A549 (cell line): ENCODE results near the gene FRMD3. TPM values are rescaled to one million over a fixed set of nuclear protein-coding genes. Genes with fewer than 3 reads are reported as not detected.
A peak's percentile ranks its signal among the peaks of the same experiment; 100 is the strongest.

ENCODE experiments used
- ATAC-seq, 2 experiments: fragments of 200-7000 bp in 1 of 2; fragments of >200 bp in 1 of 2; cut with Nextera tagmentation in 1 of 2; cut with Tn5 transposase in 1 of 2; 3 replicates each; pipeline versions ENCODE4 v1.8.0 to v1.9.1; 2018 to 2020; ENCODE audit warnings: mild to moderate bottlenecking in 1 of 2, moderate library complexity in 1 of 2
- CTCF ChIA-PET: fragments of 300-600 bp; sonication (Branson Sonifier 250); formaldehyde crosslinking; extraction: SDS; loops from one replicate; lab custom pipeline; 2021; ENCODE audit warnings: antibody characterized with exemption, inconsistent platforms; lab: Yijun Ruan, JAX
- POLR2A ChIA-PET: fragments of 350-600 bp; formaldehyde crosslinking; extraction: SDS; loops from one replicate; lab custom pipeline; 2021; ENCODE audit warnings: antibody characterized with exemption, inconsistent platforms; lab: Yijun Ruan, JAX
- DNase-seq, 2 experiments: peaks; one replicate each; pipeline versions ENCODE4 v3.0.0 to v3.0.0-alpha.2; 2011 to 2016; ENCODE audit warnings: low read depth in 1 of 2, low spot score in 1 of 2
- FAIRE-seq: peaks from 2 replicates; lab custom pipeline; 2011; peaks lifted over from hg19 to GRCh38; lab: Jason Lieb, UNC
- H3K27ac ChIP-seq, 2 experiments: fragments of >200 bp; sonication (Bioruptor Twin); formaldehyde crosslinking; 3 replicates each; pipeline ENCODE4 v1.5.1; 2016 to 2017
- H3K4me1 ChIP-seq: fragments of >200 bp; sonication (Bioruptor Twin); formaldehyde crosslinking; 3 replicates; pipeline ENCODE4 v1.6.1; 2016
- H3K4me2 ChIP-seq: fragments of >200 bp; sonication (Bioruptor Twin); formaldehyde crosslinking; 3 replicates; pipeline ENCODE4 v1.6.1; 2016
- H3K4me3 ChIP-seq: fragments of >200 bp; sonication (Bioruptor Twin); formaldehyde crosslinking; 3 replicates; pipeline ENCODE4 v1.5.1; 2016
- H3K9me3 ChIP-seq: fragments of >200 bp; sonication (Bioruptor Twin); formaldehyde crosslinking; 3 replicates; pipeline ENCODE4 v1.6.1; 2016
- BHLHE40 ChIP-seq: IDR thresholded peaks from 2 replicates; pipeline ENCODE4 v1.6.1; 2012; ENCODE audit warnings: low read depth, low read length, inconsistent platforms
- CTCF ChIP-seq: fragments of >200 bp; sonication (Bioruptor Twin); formaldehyde crosslinking; IDR thresholded peaks from 3 replicates; pipeline ENCODE4 v1.5.1; 2016
- EHF ChIP-seq: fragments of 250-450 bp; sonication (Bioruptor Pico); IDR thresholded peaks from 2 replicates; pipeline ENCODE4 v1.5.0; 2020; ENCODE audit warnings: mild to moderate bottlenecking
- ELK1 ChIP-seq: fragments of 150-350 bp; IDR thresholded peaks from 2 replicates; pipeline ENCODE4 v1.6.1; 2014; ENCODE audit warnings: low read depth, mild to moderate bottlenecking, low read length
- EP300 ChIP-seq, 2 experiments: fragments of >200 bp; sonication (Bioruptor Twin); formaldehyde crosslinking; IDR thresholded peaks; 2 replicates in 1 of 2; 3 replicates in 1 of 2; pipeline ENCODE4 v1.6.1; 2016 to 2017
- ESRRA ChIP-seq: fragments of 150-350 bp; IDR thresholded peaks from 2 replicates; pipeline ENCODE4 v1.6.1; 2014; ENCODE audit warnings: mild to moderate bottlenecking, low read length, borderline replicate concordance
- FOSB ChIP-seq: fragments of 250-450 bp; sonication (Bioruptor Pico); IDR thresholded peaks from 2 replicates; pipeline ENCODE4 v1.5.0; 2020; ENCODE audit warnings: mild to moderate bottlenecking, moderate library complexity
- GATA3 ChIP-seq: IDR thresholded peaks from 2 replicates; pipeline ENCODE4 v1.6.1; 2012; ENCODE audit warnings: borderline replicate concordance
- HDAC2 ChIP-seq: fragments of 200-600 bp; sonication (generic); IDR thresholded peaks from 2 replicates; pipeline ENCODE4 v1.6.1; 2016
- HES2 ChIP-seq: fragments of >200 bp; sonication (Bioruptor Twin); formaldehyde crosslinking; IDR thresholded peaks from 2 replicates; pipeline ENCODE4 v1.6.1; 2016
- HOXA7 ChIP-seq: fragments of 250-450 bp; sonication (Bioruptor Pico); IDR thresholded peaks from 2 replicates; pipeline ENCODE4 v1.5.0; 2020; ENCODE audit warnings: mild to moderate bottlenecking, moderate library complexity
- KDM5A ChIP-seq: fragments of 200-600 bp; sonication (generic); IDR thresholded peaks from 2 replicates; pipeline ENCODE4 v1.6.1; 2016; ENCODE audit warnings: antibody characterized with exemption, mild to moderate bottlenecking
- MAFK ChIP-seq: fragments of 450-650 bp; IDR thresholded peaks from 2 replicates; pipeline ENCODE4 v1.6.1; 2014; ENCODE audit not compliant: partially characterized antibody
- MYC ChIP-seq: IDR thresholded peaks from 2 replicates; pipeline ENCODE4 v1.6.1; 2012; ENCODE audit warnings: mild to moderate bottlenecking, inconsistent platforms, low read length, improper control_type of control experiment, borderline replicate concordance
- NFE2L2 ChIP-seq: fragments of 150-350 bp; conservative IDR thresholded peaks from 2 replicates; pipeline ENCODE4 v1.6.1; 2014; ENCODE audit warnings: low read length
- PBX3 ChIP-seq: IDR thresholded peaks from 2 replicates; pipeline ENCODE4 v1.6.1; 2012
- REST ChIP-seq: fragments of 200-600 bp; sonication (generic); IDR thresholded peaks from 2 replicates; pipeline ENCODE4 v1.6.1; 2016; ENCODE audit warnings: antibody characterized with exemption, mild to moderate bottlenecking, moderate library complexity
- SMC3 ChIP-seq: fragments of >200 bp; sonication (Bioruptor Twin); formaldehyde crosslinking; IDR thresholded peaks from 3 replicates; pipeline ENCODE4 v1.6.1; 2018; ENCODE audit warnings: inconsistent platforms
- ZC3H11A ChIP-seq: fragments of 450-650 bp; IDR thresholded peaks from 2 replicates; pipeline ENCODE4 v1.6.1; 2014; ENCODE audit warnings: antibody characterized with exemption, mild to moderate bottlenecking
- ZNF302 ChIP-seq: fragments of 250-450 bp; sonication (Bioruptor Pico); IDR thresholded peaks from 2 replicates; pipeline ENCODE4 v1.9.0; 2021; ENCODE audit warnings: inconsistent platforms, mild to moderate bottlenecking, moderate library complexity
- WGBS: methylation state at CpG from one replicate; pipeline ENCODE4 v1.1.6; 2017; ENCODE audit errors: missing lambda C conversion rate; 5-methylcytosine and 5-hydroxymethylcytosine counted together
- polyA plus RNA-seq, 4 experiments: library from polyadenylated mRNA; depleted of rRNA in 3 of 4; stranded (reverse); fragments of >200 nt; fragmentation: RNase III in 1 of 4; extraction: RNeasy Plus Mini Kit Qiagen cat#74134 plus additional on column Dnase treatment in 1 of 4; gene quantifications; 2 replicates in 3 of 4; 3 replicates in 1 of 4; pipeline ENCODE4 v1.2.3, GENCODE V29; 2011 to 2017

Gene FRMD3
- polyA plus RNA-seq, 2 of the 4 experiments (the other 2 are of a cell fraction), result 1.7 to 3.3 TPM

- Histone ChIP-seq H3K4me3 (no peak overlapping the region), H3K4me2 (no peak overlapping the region), H3K9me3 (0 out of 3 replicates have a peak, but pooled peaks cover under 1% of the 10 kb centered on the region), H3K4me1 (peaks cover 15% of the 10 kb centered on the region), H3K27ac (no peak overlapping the region)
- POLR2A ChIA-PET, result no interaction called here
- DNase-seq (no peak), ATAC-seq (no peak), FAIRE-seq (no peak)
- 65% methylated on average over 6 of the region's 6 CpGs for WGBS
- TF ChIP-seq EP300 (IDR thresholded peaks at IDR 0.05) (no peak), GATA3 (no peak), ZNF302 (CRISPR knock-in tag) (no peak), ZC3H11A (no peak), ESRRA (no peak), KDM5A (no peak)
- CTCF ChIA-PET, result no interaction called here
These were observed 71.8 kb downstream of the FRMD3 start for GRCh38 chr9:83466351-83466750.

- CTCF ChIA-PET, result no interaction called here
- WGBS, result 77% methylated on average over 4 of the region's 4 CpGs
- no peak overlapping the region for H3K27ac ChIP-seq
- H3K4me2 ChIP-seq, result no peak overlapping the region
- DNase-seq (no peak), FAIRE-seq (no peak), ATAC-seq (no peak)
- peaks cover 6% of the 10 kb centered on the region; the same call in 1 of the 3 replicates for H3K9me3 ChIP-seq
- TF ChIP-seq EP300 (IDR thresholded peaks at IDR 0.05), result no peak
- no peak for TF ChIP-seq CTCF
- no peak for TF ChIP-seq HOXA7 (CRISPR knock-in tag)
- no peak for TF ChIP-seq PBX3
- no peak for TF ChIP-seq ELK1
- TF ChIP-seq MYC, result no peak
- TF ChIP-seq SMC3, result no peak
- no peak for TF ChIP-seq ZNF302 (CRISPR knock-in tag)
- H3K4me1 ChIP-seq, result no peaks in the 10 kb centered on the region
- POLR2A ChIA-PET, result no interaction called here
- no peak overlapping the region for H3K4me3 ChIP-seq
These were observed 78.4 kb downstream of the FRMD3 start for GRCh38 chr9:83459830-83460229.

- POLR2A ChIA-PET, result no interaction called here
- H3K4me3 ChIP-seq, result no peak overlapping the region
- H3K27ac ChIP-seq, result no peak overlapping the region
- 88% methylated on average over 2 of the region's 2 CpGs for WGBS
- peaks cover 6% of the 10 kb centered on the region; the same call in 1 of the 3 replicates for H3K9me3 ChIP-seq
- CTCF ChIA-PET, result no interaction called here
- no peak for FAIRE-seq
- TF ChIP-seq BHLHE40 (no peak), NFE2L2 (peak; percentile 71; the same call in 1 of the 2 replicates), KDM5A (no peak), MAFK (peak; percentile 56)
- no peaks in the 10 kb centered on the region for H3K4me1 ChIP-seq
- no peak for DNase-seq
- no peak overlapping the region for H3K4me2 ChIP-seq
- ATAC-seq, result no peak
These were observed 79.7 kb downstream of the FRMD3 start for GRCh38 chr9:83458530-83458929.

GRCh38 chr9:83457005-83457404 lies 81.2 kb downstream of the FRMD3 start:
- TF ChIP-seq HES2 (no peak), HDAC2 (no peak), EHF (CRISPR knock-in tag) (no peak), REST (no peak), FOSB (CRISPR knock-in tag) (no peak), EP300 (IDR thresholded peaks at IDR 0.05) (no peak)
- Histone ChIP-seq H3K4me3 (no peak overlapping the region), H3K4me1 (no peaks in the 10 kb centered on the region), H3K27ac (no peak overlapping the region), H3K4me2 (no peak overlapping the region), H3K9me3 (peaks cover 6% of the 10 kb centered on the region; the same call in 1 of the 3 replicates)
- FAIRE-seq (no peak), DNase-seq (no peak), ATAC-seq (no peak)
- ChIA-PET CTCF (no interaction called here), POLR2A (no interaction called here)
- 47% methylated on average over 3 of the region's 3 CpGs for WGBS
